WERI-Rb-1 (cell line): ENCODE data around the gene PTPRD.

Experiments used
- DNase-seq: peaks from one replicate; pipeline ENCODE4 v3.0.0-alpha.2; 2020
- H3K27ac ChIP-seq: fragments of 250-450 bp; sonication (Bioruptor Pico); 2 replicates; pipeline ENCODE4 v1.5.1; 2020; ENCODE audit warnings: mild to moderate bottlenecking, moderate library complexity
- H3K27me3 ChIP-seq: fragments of 250-450 bp; sonication (Bioruptor Pico); 2 replicates; pipeline ENCODE4 v1.5.1; 2021; ENCODE audit warnings: mild to moderate bottlenecking, low read depth, moderate library complexity; ENCODE audit not compliant: insufficient read depth, severe bottlenecking
- H3K36me3 ChIP-seq: fragments of 250-450 bp; sonication (Bioruptor Pico); 2 replicates; pipeline ENCODE4 v1.5.1; 2020; ENCODE audit warnings: mild to moderate bottlenecking, moderate library complexity
- H3K4me3 ChIP-seq: 2 replicates; pipeline ENCODE4 v1.5.1; 2011; ENCODE audit warnings: low read depth, mild to moderate bottlenecking, control low read depth, low read length
- H3K9me3 ChIP-seq: fragments of 250-450 bp; sonication (Bioruptor Pico); 2 replicates; pipeline ENCODE4 v1.5.1; 2021; ENCODE audit warnings: mild to moderate bottlenecking, moderate library complexity; ENCODE audit not compliant: severe bottlenecking
- TF ChIP-seq, protein P1 (sequence below): IDR thresholded peaks from 2 replicates; pipeline ENCODE4 v1.5.1; 2011; ENCODE audit warnings: low read depth, mild to moderate bottlenecking, control low read depth, inconsistent platforms, low read length

The PTPRD gene

DNA sequence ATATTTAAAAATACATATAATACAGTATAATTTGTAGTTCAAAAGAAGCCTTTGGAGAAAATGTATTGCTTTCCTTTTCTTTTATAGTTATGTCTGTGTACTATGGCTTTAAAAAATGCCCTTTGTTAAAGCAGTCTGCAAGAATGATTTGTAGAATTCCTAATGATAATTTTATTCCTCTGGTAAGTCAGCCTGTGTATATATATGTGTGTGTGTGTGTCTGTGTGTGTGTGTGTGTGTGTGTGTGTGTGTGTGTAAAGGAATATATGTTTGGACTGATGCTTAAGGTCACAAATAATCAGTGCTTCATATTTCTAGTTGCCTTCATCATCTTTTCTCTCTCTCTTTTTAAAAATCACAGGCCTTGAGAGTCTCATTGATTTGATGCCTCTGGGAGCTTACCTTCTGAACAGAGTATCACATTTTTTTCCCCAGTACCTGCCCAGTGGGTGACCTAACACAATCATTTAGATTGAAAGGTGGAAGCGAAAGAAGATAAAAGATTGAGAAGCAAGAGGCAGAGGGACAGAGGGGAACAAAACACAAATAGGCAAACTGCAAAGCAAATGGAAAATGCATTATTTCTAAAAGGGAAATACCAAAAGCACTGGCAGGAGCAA, 2104.0 kb downstream of the PTPRD start:
- Histone ChIP-seq H3K27ac (no peak overlapping the region), H3K9me3 (no peaks in the 10 kb centered on the region), H3K36me3 (no peaks in the 10 kb centered on the region), H3K4me3 (no peak overlapping the region), H3K27me3 (no peaks in the 10 kb centered on the region)
- TF ChIP-seq, protein P1, sequence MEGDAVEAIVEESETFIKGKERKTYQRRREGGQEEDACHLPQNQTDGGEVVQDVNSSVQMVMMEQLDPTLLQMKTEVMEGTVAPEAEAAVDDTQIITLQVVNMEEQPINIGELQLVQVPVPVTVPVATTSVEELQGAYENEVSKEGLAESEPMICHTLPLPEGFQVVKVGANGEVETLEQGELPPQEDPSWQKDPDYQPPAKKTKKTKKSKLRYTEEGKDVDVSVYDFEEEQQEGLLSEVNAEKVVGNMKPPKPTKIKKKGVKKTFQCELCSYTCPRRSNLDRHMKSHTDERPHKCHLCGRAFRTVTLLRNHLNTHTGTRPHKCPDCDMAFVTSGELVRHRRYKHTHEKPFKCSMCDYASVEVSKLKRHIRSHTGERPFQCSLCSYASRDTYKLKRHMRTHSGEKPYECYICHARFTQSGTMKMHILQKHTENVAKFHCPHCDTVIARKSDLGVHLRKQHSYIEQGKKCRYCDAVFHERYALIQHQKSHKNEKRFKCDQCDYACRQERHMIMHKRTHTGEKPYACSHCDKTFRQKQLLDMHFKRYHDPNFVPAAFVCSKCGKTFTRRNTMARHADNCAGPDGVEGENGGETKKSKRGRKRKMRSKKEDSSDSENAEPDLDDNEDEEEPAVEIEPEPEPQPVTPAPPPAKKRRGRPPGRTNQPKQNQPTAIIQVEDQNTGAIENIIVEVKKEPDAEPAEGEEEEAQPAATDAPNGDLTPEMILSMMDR: no peak
- no peak for DNase-seq

DNA sequence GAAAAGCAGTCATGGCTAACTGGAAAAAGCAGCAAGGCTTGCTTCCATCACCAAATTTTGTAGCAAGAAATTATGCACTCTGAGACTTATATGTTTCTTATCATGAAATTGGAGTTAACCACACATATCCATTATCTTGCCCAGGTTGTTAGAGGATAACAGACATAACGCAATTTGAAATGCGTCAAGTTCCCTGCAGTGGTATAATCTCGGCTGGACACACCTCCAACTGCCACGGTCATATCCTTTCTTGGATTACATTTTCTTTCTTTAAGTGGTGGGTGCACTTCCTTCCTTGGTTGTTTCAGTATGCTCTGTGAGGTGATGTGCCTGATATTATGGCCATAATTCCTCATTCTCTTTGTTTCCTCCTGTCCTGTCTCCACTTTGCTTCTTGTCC, 2118.2 kb downstream of the PTPRD start:
- no peak for DNase-seq
- Histone ChIP-seq H3K27me3 (no peaks in the 10 kb centered on the region), H3K9me3 (no peaks in the 10 kb centered on the region), H3K27ac (no peak overlapping the region), H3K4me3 (no peak overlapping the region), H3K36me3 (no peaks in the 10 kb centered on the region)
- TF ChIP-seq, protein P1: no peak

DNA sequence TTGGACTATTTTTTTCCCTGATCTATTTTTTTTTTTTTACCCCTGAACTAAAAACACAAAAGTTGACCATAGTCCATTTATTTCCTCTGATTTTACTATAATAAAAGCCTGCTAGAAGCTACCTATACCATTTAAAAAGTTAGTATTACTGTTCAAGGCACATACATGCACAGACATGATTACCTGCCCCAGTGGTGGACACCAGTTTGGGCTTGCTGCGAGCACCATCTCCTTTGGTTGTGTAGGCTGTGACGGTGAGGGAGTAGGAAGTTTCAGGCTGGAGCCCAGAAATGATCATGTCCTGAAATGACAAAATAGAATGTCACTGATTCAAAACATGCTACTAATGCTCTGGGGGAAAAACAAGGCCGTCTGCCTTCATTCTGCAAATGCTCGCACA, 2120.1 kb downstream of the PTPRD start:
- TF ChIP-seq, protein P1: no peak
- Histone ChIP-seq H3K9me3 (no peaks in the 10 kb centered on the region), H3K4me3 (no peak overlapping the region), H3K36me3 (no peaks in the 10 kb centered on the region), H3K27me3 (no peaks in the 10 kb centered on the region), H3K27ac (no peak overlapping the region)
- DNase-seq: no peak

DNA sequence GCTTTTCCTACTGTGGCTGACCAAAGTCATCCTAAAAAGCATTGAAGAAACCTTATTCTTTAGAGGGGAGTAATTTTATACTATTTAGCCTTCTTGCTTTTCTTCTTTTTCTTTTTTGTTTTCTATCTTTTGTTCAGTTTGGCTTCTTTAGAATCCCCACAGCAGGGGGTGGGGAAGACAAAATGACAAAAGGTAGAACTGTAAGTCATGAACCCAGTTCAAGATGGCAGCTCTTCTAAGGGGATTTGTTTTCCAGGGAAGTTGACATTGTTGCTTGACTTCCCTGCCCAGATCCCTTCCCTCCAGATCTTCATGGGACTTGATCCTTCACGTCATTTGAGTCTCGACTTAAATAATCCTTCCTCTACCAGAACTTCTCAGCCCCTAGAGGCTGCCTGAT, 2120.8 kb downstream of the PTPRD start:
- H3K4me3 ChIP-seq: no peak overlapping the region
- no peaks in the 10 kb centered on the region for H3K27me3 ChIP-seq
- DNase-seq: no peak
- no peak overlapping the region for H3K27ac ChIP-seq
- H3K9me3 ChIP-seq: no peaks in the 10 kb centered on the region
- TF ChIP-seq, protein P1: no peak
- H3K36me3 ChIP-seq: no peaks in the 10 kb centered on the region

DNA sequence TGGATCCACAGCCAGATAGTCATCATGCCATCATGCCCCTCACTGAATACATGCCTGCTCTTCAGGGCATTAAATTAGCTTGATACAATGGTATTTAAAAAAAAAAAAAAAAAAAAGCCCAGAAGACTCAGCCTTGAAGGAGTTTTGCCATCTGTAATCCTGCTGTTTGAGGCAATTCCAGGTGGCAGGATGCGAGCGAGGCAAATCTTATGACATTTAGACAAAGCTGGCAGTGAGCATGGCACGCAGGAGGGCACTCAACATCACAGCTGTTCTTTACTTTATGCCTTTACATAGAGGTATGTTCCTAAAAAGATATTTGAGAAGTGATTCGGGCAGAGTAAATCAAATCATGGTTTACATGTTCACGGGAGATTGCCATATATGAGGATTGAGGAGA, 2121.2 kb downstream of the PTPRD start:
- no peak overlapping the region for H3K4me3 ChIP-seq
- DNase-seq: no peak
- H3K9me3 ChIP-seq: no peaks in the 10 kb centered on the region
- TF ChIP-seq, protein P1: no peak
- H3K27me3 ChIP-seq: no peaks in the 10 kb centered on the region
- H3K27ac ChIP-seq: no peak overlapping the region
- H3K36me3 ChIP-seq: no peaks in the 10 kb centered on the region

DNA sequence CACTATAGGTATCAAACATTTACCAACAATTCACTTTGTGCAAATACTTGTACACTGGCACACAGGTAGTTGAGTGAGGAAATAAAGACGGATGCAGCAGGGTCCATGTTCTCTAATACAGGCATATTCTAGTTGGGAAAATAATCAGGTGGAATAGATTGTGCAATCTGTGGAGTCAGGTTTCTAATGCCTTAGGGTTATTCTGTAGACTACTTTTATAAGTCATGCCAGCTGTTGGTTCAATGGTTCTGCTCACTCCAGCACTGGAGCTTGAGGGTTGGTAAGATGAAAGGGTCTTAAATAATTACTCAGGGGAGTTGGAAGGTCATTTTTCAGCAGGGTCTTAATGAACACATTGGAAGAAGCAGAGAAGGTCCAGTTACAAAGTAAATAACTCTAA, 2123.0 kb downstream of the PTPRD start:
- H3K27me3 ChIP-seq: no peaks in the 10 kb centered on the region
- TF ChIP-seq, protein P1: no peak
- no peak for DNase-seq
- no peaks in the 10 kb centered on the region for H3K9me3 ChIP-seq
- H3K36me3 ChIP-seq: no peaks in the 10 kb centered on the region
- H3K4me3 ChIP-seq: no peak overlapping the region
- H3K27ac ChIP-seq: no peak overlapping the region
